Fibroblast of peridontal ligament (primary cell): ENCODE data around the gene PLEKHA6.

Experiments
- DNase-seq: peaks from one replicate; pipeline ENCODE4 v3.0.0-alpha.2; 2010; ENCODE audit errors: extremely low read depth

Gene PLEKHA6

DNA sequence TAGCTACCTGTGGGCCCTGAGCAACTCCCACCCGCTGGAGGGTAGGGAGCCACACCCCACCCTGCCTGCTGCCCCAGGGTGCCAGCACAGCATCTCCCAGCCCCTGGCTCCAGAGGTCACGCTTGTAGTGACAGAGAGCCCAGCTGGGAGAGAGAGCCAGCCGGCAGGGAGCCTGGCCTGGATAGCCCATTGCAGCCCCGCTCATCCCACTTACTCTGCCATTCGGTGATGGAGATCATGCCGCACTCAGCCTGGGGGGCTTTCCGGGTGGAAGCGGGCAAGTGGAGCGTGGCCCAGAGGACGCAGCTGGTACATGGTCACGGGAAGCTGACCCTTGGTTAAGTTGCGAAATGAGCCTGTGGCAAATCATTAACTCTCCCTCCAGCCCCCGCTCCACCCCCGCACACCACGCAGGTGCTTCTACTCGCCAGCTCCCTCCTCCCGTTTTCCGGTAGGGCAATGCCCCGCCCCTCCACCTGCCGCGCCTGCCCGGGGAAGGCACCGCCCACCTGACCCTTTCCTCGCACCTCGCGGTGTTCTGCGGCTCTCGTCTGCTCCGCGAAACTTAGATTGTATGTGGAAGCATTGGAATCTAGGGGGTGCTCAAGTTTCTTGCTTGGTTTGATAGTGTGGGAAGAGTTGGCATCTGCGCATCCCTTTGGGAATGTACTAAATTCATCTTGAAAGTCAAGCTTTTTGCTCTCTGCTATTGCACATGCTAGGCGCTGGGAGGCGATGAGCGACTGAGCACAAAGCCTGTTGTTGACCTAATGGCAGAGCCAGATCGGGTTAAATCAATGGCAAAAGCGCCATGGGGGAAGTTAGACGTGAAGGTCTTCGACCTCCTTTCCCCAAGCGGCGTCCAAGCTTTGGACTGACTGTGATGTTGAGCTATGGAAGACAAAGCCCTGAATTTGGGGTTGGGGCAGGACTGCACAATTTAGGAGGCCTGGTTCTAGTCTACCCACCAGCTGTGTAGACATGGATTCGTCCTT is 145.8 kb downstream of the PLEKHA6 start, which contains the start of gene GOLT1A:
Gene GOLT1A (minus strand): TSS at position 321 of the 995 bp plus-strand sequence. CDS start 82 bp downstream, at position 239.
- peak; percentile 91 for DNase-seq

DNA sequence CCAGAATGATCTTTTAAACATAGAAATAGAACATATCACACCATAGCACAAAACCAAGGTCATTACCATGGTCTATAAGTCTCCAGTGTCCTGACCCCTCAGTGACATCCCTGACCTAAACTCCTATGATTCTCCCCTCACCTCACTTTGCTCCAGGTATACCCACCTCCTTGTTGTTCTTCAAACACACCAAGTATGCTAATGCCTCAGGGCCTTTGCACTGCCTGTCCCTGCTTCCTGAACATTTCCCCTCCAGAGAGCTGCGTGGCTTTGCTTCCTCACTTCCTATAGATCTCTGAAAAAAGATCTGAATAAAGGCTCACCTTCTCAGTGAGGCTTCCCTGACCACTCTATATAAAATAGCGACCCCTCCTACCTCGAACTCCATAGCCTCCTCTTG is 147.0 kb downstream of the PLEKHA6 start:
- no peak for DNase-seq

DNA sequence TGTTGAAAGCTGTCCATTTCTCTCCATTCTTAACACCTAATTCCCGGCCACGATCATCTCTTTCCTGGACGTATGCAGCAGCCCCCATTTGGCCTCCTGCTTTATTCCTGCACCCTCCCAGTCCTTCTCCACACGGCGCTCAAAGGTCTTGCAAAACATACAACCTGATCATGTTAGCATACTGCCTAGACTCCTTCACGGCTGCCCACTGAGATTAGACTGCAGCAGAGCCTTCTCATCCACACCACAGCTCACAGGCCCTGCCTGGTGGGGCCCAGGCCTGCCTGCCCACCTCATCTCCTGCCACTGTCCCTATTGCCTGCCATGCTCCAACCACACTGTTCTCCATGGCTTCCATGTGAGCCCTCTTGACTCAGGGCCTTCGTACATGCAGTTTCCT is 148.7 kb downstream of the PLEKHA6 start:
- DNase-seq = no peak

DNA sequence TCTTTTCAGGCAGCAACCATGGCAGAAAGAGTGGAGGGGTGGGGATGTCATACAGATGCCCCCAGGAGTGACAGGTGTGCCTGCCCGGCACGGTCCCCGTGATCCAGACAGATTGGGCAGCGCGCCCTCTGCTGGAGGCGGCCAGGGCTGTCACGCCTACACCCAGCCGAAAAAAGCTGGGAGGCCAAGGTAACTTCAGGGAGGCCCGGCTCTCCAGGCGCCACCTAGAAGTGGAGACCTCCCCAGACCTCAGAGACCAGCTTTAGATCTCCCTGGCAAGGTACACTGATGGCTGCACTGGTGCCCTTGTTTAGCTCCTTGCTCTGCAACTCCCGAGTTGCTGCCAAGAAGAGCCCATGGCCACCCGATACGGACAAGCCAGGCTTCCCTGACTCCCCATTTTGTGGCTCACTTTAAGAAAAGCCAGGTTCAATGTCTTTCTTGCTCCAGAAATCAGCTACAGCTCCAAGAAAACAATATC is 152.6 kb downstream of the PLEKHA6 start:
- DNase-seq = no peak

DNA sequence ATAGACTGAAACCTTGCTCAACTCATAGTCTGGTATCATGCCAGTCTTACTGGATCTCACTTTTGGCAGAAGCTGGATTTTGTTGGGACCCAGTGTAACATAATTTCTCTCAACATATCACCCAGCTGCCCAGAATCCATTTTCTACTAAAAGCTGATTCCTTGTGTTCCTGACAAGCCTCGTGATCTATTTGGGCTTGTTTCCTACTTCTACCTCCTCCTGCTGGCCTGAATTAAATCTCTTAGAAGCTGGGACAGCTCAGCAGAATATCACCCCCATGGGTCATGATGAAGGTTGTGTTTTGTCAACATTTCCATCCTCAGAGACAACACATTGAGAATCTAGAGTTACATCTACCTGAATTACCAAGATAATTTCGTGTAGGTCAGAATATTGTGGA is 153.6 kb downstream of the PLEKHA6 start:
- DNase-seq = peak; percentile 15

DNA sequence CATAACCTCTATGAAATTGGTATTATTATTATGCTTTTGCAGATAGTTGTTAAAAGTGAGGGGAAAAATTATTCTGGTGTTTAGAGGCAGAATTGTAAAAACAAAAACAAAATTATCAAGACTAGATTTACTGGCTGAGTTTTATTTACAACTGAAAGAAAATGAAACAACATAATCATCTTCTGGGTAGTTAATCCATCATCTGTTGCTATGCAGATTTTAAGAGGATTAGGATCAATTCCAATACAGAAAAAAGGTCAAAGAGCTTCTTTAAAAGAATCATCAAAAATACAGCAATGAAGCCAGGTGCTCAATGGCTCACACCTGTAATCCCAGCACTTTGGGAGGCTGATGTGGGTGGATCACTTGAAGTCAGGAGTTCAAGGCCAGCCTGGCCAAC is 154.2 kb downstream of the PLEKHA6 start:
- DNase-seq = no peak

DNA sequence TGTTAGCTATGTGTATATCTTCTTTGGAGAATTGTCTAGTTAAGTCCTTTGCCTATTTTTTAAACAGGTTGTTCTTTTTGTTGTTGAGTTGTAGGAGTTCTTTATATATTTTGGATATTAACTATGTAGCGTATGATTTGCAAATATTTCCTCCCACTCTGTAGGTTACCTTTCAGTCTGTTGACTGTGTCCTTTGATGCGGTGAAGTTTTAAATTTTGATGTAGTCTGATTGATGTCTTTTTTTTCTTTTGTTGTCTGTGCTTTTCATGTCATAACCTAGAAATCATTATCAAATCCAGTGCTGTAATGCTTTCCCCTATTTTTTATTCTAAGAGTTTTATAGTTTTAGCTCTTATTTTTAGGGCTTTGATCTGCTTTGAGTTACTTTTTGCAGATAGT is 154.8 kb downstream of the PLEKHA6 start:
- DNase-seq = no peak

DNA sequence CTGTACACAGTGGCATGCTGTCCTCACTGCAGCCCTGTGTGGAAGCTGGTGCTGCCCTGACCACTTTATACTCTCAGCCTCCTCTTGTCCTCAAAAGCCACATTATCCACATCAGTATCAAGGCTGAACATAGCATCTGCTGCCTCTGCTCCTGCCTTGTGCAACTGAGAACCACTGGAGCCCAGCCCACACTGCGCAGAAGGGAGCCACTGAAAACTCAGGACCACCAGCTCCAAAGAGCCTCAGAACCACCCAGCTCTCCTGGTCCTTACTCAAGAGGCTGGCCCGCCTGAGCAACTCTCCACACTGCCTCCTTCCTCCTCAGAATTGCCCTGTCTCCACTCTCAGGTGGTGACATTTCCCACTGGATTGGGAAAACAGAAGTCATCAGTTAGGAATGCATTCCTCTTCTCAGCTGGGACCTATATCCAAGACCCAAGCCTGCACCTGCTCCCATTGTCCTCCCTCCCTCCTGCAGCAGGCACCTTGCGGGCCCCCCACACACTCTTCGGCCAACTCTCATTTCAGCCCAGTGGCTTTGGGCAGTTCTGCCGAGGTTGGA is 156.4 kb downstream of the PLEKHA6 start:
- no peak for DNase-seq

DNA sequence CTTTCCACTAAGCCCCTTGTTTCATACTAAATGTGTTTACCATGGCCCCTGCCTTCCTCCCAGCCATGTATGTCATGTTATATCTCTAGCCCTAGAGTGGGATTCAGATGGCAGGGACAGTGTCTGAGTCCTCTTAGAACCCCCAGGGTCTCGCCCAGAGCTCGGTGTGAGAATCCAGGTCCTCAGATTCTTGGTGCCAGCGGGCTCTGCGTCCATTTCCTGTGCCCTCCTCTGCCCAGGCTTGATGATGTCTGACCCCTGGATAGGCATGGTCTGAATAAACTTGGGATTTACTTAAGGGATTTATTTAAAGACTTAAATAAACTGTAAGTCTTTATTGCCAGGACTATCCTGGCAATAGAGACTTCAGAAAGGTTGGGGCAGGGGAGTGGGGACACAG is 157.2 kb downstream of the PLEKHA6 start:
- no peak for DNase-seq

DNA sequence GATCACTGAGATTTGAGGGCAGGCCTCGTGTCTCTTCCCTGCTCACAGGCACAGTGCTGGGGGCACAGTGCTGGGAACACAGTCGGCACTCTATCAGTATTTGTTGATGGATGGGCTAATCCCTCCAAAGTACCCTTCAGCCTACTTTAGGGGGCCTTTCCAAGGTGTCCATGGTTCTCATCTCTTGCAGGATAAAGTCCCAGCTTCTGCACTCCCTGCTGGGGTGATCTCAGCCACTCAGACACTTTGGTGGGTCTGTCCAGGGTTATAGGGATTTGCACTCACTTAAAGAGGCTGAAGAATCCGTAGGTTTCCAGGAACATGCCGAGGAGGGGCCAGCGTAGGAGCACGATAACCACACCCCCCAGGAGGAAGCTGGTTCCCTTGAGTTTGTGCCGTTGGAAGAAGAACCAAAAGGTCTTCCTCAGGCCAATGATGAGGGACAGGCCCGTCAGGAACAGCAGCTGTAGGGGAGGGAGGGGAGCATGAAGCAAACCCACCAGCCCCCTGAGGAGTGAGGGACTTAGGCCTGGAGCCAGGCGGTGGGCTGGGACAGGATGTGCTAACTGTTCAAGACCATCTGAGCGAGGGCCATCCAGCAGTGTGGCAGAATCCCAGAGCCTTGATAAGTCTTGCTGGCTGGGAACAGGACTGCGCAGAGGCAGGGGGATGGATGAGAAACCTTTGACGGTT is 158.2 kb downstream of the PLEKHA6 start:
- DNase-seq = no peak

DNA sequence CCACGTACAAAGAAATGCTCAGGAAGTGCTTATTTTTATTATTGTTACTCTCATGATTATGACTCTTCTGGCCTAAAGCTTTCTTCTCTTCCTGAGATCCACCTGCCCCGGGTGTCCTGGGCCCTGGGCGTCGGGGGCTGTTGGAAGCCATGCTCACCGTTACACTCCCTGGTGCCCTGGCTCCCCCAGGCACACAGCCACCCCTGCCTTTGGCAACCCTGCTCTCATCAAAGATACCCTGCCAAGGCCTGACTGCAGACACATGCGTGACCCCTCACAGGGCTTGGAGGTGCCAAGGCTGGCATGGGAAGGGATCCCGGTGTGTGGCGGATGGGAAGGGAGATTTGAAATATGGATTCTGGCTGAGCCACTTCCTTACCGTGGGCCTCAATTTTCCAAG is 160.2 kb downstream of the PLEKHA6 start:
- DNase-seq = no peak

DNA sequence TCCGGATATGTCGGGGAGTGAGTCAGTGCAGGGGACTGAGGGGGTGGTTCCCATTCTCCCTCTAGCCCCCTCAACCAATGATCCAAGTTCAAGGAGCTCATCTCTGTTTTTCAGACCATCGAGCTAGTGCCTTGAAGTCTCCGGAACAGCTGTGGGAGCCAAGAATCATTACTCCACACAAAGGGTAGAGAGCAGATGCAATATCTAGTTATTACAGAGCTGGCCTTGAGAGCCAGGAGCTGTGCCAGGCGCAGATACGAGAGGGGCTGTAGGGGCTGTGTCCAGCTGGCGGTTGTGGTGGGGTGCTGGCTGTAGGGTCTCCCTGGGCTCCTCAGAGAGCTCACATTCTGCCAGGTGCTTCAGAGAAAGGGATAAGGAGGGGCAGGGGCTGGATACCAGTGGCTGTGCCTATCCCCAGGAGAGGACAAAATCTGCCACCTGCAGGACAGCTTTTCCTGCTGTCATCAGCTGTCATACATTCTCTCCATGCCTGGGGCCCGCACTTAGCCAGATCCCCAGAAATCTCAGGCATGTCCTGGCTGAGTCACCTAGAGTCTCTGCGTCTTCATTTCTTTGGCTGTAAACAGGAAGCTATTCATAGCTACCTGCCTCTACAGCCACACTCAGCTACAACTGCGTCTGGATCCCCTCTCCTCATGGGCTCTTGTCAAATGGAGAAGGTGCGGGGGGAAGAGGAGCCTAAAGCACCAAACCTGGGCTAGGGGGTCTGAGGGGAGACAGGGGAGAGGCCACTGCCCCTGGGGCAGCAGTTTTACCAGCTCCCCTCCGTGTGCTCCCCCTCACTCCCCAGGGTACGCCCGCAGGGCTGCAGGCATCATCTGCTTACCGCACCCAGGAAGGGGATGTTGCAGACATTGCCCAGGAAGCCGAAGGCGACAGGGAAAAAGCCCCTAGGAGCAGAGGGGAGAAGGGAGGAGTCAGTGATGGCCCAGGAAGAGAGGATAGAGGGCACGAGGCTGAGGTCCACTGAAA is 161.1 kb downstream of the PLEKHA6 start:
- DNase-seq = no peak

DNA sequence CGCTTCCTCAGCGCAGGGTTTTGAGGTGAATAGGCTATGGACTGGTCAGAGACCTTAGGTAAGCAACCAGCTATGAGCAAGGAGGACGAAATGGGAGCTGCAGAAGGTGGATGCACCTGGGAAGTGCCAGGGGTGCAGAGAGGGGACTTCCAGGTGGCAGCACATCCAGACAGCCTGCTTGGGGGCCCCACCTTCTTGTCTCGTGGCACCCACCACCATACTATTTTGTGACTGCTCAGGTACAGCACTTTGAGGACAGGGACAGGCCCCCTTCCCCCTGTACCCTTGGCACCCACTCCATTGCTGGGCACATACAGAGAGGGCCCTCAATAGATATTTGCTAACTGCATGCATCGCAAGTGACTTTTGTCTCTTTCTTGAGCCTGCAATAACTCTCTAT is 162.7 kb downstream of the PLEKHA6 start:
- no peak for DNase-seq

DNA sequence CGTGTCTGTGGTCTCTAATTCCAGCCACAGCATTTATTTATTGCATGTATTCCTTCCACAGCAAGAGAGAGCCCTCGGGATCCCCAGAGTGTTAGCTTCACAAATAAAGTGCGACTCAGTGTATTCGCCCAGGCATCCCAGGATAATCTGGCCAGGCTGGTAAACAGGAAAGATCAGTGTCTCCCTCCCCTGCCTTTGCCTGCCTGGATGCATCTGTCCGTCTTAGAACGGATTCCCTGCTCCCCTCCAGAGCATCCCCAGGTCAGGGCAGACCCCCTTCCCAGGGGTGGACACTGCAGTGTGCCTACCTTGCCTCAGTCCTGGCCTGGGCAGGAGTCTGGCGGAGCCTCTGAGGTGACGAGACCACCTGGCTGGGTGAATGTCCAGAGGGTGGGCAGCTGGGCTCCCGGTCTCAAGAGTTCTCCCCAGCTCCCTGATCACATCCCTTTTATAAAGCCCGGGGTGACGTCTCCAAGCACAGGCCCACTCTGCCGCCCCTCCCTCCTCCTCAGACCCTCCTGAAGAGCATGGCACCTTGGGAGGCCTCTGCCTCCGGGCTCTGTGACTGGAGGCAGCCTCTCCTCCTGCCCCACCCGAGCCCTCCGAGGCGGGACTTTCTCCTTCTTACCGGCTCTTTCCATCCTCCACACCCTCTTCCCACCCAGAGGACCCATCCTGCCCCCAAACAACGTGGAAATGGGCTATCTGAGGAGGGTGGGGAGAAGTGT is 163.5 kb downstream of the PLEKHA6 start, which contains the start of gene KISS1:
Gene KISS1 (minus strand): TSS at position 424 of the 728 bp plus-strand sequence. CDS start 3,615 bp downstream, outside the sequence.
- DNase-seq = no peak

DNA sequence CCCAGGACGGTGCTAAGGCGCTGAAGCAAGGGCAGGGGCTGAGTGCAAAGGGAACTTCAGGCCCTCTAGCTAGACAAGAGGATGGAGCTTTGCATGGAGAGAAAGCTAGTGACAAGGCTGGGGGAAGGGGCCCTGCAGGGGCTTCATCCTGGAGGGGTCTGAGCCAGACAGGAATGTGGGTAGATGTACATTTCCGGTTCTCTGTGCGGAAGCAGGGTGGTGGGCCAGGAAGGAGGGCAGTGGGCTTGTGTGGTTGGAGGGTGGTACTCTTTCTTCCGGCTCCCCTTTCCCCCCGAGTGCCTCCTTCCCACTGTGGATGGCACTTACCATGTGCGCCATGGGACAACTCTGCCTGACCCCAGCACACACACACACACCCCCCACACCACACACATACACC is 165.0 kb downstream of the PLEKHA6 start:
- DNase-seq = no peak

DNA sequence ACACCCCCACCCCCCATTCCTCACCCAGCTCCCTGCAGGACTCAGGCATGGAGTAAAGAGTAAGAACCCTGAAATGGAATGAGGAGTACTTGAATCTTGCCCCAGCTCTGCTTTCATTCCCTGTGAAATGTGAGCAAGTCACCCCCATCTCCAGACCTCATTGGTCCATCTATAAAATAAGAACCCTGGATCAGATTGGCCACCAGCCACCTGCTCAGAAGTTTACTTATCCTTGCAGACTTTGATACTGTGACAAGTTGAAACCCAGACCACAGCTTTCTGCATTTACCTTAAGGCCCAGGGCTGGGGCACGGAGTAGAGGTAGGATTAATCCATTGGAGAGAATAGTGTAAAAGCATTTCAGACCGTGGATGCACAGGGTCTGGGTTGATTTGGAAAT is 165.6 kb downstream of the PLEKHA6 start:
- no peak for DNase-seq

DNA sequence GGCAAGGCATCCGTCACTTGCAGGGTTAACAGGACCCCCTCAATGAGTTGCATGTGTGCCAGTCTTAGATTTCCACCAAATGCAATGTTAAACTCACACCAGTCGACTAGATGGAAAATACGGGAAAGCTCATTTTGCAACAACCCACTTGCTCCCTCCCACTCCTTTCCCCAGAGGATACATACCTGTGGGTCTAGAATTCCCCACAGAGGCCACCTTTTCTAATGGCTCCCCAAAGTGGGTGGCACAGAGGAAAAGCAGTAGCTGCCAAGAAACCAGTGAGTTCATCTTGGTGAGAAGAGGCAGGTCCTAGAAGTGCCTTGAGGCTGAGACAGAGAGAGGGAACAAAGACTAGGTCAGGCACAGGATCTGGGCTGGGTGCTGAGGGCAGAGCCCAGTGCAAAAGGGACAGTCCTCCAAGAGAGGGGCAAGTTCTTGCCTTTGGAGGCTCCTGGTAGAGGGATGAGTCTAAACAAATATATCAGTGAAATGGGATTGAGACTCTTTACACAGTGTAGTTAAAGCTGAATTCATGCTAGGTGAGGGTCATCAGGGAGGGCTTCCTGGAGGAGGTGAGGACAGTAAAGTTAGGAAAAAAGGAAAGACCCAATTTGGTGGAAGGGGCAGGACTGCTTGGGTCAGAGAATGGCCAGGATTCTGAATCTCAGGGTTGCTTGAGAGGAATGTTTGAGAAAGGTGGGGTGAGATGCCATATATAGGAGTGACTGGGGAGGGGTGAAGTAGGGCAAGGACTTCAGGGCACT is 167.0 kb downstream of the PLEKHA6 start:
- DNase-seq = no peak

DNA sequence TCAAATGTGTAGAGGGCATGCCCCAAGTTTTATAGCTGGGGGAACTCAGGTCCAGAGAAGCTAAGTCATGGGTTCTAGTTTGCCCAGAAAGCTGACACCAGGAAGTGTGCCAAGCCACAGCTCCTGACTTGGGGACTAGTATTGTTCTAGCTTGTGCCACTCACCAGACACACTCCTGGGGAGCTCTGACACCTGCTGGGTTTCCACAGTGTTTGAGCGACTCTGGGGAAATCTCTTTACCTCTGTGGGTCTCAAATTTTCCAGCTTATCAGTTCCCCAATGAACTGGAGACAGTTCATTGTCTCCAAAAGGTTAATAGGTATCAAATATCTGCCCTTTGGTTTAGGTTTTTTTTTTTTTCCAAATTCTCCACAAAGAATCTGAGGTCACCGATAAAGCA is 167.7 kb downstream of the PLEKHA6 start:
- no peak for DNase-seq

DNA sequence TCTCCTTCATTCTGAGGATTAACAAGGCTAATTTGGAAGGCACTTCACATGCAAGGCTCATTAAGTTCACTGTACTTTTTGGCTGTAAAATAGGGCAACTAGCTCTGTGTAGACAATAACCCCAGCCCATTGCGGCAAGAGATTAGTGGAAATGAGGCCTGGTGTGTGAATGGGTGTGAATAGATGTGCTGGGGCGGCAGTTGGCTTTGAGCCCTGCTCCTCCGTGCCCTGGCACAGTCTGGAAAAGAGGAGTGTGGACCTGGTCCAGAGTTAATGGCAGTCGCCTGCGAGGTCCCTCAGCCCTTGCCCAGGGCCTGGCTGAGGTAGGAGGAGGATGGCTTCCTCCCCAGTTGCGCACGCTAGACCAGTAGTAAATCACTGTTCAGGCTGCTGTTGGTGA is 168.3 kb downstream of the PLEKHA6 start:
- no peak for DNase-seq
